GM18873 (cell line): ENCODE measurements around the gene TCF4.

Experiments
- ATAC-seq: cut with Tn5 transposase; IDR thresholded peaks from one replicate; pipeline ENCODE4 v1.9.1; 2021; ENCODE audit warnings: mild to moderate bottlenecking, moderate library complexity, moderate number of reproducible peaks; ENCODE audit not compliant: unreplicated experiment, low FRiP score

The TCF4 gene

DNA sequence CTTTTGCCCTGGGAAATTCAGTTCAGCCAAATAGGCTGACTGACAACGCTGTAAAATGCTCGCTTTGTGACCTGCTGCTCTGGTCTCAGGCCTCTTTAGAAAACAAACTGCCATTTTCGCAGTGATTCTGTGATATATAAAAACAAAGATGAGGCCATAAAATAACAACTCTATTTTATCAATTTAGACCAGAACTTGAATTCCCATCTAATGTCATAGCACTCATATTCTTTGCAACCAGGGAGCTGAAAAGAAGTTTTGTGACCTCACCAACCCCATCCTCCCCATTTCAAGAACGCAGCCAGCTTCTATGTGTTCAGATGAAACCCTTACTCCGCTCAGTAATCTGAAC is 40.3 kb downstream of the TCF4 start:
- ATAC-seq = no peak

DNA sequence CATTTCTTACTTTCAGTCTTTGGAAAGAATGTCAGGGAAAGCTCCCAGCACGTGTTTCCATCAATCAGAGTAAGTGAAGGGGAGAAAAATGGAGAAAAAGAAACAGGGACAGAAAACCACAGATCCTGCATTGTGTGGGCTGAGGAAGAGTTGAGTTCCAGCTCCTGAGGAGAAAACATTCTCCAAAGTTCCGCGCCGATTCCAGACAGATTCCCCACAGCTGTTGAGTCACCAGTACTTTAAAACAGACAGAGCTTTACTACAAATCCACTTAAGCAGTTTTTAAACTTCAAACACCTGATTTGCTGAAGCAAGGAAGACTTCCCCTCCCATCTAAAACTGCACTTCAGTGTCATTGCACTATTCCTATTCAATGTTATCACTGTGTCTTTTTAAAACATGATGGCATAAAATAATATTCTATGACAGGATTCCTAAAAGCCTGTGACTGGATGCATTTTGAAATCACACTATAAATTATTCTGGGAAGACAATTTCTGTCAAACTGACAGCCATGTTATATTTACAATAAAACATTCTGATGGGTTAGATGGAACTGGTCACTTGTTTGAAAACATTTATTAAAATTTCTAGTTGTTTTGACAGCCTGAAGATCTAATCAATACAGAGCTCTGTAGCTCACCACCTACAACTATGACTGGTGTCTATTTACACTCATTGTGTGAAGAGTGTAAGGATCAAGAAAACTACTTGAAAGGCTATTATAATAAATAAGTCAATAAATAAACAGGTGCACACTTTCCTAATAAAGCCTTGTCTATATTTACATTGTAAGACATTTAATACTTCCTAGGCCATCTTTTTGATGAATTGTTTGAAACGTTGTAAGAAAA is 40.9 kb downstream of the TCF4 start:
- no peak for ATAC-seq

DNA sequence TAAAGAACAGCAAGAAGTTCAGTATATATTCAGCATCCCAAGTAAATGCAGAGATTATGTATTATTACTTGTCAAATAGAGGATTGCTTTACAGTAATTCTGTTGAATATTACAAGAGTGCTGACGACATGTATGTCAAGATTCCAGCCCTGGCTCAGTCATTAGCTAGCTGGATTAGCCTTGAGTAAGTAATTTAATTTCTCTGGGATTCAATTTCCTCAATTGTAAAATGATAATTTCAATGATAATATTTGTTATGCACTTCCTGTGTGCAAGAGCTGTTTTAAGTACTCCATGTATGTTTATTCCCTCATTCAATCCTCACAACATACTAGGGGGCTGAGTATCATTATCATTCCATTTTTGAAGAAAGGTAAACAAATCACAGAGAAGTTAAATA is 44.0 kb downstream of the TCF4 start:
- ATAC-seq = no peak

DNA sequence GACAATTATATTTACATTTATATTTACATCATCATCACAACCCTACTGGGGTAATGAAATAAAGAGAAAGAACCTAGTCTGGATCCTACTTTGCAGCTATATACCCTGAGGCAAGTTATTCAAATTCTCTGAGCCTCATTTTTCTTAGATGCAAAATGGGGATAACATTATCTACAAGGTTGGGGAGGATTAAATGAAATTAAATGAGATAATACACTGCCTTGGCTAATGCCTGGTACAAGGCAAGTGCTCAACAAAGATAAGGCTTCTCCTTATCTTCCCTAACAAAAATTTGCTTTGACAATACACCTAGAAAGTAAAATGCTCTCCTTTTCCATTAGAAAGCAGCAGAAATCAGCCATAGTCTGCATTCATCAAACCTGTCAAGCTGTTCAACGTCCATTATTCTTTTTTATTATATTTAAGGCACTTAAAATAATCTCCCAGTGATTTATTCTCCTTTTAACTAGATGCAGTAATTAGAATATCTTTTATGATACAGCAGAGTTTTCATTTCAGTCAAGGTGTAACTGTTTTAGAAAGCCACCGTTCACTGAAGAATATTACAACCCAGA is 44.8 kb downstream of the TCF4 start:
- no peak for ATAC-seq

DNA sequence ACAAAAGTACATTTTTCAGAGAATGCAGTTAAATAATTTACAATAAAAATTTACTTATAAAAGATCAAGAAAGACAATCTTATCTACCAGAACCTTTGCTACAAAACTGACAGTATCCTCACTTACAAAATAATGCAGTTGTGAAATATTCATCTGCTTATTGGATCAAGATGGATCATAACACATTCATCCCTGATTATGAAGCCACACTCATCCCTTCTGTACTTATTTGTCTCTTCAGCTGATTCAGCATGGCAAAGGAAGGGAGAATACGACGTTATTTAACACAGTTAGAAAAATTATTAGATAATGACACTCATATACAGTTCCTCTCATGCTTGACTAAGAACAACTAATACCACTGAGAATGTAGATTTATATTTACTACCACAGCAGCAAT is 46.4 kb downstream of the TCF4 start:
- no peak for ATAC-seq

DNA sequence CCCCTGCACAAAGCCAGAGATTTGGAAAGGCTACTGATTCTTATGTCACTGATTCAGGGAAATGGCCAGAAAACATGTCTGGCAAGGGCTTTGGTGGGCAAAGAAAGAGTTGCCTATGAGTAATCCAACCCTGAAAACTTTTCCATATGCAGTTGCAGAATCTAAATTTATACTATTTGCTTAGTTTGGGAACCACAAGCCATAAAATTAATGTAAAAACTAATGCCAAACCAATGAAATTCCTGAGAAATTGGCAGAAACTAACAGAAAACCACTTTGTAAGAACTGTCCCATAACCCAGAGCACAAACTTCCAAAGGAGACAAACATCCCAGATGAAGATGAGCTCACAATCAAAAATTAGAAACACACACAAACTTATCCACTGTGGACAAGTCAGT is 48.8 kb downstream of the TCF4 start:
- no peak for ATAC-seq

DNA sequence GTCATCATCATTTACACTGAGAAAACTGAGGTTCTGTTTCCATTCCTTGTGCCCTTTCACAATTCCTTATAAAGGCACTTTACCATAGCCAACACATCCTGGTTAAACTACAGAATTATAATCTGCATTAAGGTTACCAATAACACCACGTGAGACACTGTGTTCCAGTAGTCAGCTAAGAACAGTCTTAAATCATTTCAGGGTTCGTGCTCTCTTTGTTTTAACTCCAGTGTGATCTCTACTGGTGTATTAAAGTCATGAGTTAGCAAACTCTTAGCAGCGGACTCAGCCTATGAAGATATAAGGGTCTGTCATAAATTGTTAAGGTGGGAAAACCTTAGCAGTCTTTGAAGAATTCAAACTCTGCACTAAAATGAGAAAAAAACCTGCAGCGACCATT is 53.0 kb downstream of the TCF4 start:
- no peak for ATAC-seq

DNA sequence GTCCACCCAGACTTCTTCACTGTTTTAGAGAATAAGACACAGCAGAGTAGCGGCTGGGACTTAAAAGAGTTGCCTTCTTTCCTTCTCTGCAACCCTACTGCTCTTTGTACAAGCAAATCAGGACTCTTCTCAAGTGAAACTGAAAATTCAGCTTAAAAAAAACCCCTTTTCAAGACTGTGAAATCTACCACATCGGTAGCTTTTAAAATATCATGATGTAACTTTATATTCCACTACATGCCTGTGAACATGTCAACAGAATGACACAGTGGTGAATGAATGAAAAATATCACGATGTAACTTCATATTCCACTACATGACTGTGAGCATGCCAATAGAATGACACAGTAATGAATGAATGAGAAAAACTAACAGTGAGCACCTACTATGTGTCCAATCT is 53.4 kb downstream of the TCF4 start:
- no peak for ATAC-seq

DNA sequence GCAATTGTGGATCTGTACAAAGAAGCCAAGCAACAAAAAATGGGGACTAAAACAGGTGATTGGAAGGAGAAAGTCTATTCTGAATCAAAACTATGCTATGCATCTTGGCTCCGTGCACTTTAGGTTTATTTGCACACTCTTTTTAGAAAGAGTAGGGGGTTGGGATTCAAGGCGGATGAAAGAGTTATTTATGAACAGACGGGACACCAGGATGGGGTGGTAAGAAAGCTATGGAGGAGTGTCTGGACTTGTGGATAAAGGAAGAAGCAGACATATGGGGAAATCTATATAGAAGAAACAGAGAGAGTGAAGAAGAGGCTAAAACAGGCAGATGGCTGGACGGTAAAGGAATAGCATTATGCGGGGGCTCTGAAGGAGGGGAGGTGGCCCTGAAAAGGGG is 57.8 kb downstream of the TCF4 start:
- no peak for ATAC-seq

DNA sequence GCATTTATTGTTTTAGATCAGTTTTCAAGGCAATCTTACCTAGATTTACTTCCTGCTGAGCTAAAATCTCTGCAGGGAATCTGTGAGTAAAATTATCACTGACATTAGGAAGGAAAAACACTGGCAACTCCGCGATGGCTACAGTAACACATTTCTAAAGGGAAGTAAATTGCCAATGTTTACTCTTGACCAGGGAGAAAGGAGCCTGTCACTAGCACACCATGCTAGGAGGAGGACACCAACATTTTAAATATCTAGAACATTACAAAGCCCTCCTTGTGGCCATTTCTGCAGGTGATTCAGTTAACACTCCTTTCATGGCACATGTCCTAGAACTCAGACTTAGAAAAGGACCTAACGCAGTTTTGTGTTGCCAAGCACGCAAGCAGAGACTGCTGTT is 58.4 kb downstream of the TCF4 start:
- no peak for ATAC-seq

DNA sequence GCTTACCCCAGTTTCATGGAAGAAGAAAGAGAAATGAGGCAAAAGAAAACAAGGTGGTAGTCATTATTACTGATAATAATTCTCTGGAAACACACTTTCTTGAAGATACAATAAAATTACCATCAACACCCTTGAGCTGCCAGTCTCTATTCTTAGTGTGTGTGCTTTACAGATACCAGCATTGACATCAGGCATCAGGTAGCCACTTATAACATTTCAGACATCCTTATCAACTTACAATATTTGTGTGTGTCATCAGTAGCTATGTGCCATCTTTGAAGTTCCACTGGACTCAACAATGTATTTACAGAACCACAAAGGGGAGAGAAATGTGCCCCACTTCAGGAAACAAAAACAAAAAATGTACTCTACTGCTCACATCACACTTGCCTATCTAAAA is 62.1 kb downstream of the TCF4 start:
- no peak for ATAC-seq

DNA sequence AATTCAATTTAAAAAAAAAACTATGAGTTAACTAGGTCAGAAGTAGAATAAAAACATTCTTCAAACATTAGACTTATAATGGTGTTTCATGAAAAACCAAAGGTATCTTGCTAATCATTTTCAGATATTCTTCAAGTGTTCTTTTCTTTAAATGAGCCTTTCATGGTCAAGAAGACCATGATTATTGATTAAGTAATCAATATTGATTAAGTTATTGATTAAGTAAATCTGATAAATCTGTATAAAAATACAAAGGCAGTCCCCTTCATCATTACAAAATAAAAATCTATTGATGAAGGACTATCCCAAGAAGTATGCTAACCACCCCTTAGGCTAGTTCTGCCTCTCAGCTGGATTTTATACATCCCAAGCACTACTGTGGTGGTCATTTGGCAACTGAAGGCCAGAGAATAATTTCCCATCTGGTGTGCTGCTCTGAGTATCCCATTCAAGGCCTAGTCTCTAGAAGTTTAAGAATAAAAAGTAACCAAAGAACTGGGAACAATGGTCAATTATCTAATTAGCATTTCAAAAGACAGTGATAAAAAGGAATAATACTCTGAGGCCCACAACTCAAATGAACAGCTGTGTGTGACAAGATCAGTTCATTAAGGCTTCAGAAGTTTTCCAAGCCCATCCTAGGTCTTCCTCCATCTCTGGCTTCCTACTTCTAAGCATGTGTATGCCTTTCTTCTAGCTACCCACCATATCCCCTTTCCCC is 63.5 kb downstream of the TCF4 start:
- ATAC-seq = no peak

DNA sequence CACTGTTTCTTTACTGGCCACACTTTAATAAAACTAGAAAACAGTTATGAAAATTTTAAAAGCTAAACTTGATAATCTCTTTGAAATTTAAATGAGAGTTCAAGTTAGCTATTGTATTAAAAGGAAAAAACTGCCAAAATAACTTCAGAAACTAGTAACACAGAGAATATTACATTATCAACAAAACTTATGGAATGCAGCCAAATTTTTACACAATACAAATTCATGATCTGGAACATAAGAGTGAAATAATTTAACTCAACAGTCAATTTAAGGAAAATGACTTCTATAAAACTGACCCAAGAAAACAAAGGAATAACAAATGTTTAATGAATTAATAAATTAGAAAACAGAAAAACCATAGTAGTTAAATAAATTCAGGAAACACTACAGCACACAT is 65.0 kb downstream of the TCF4 start:
- ATAC-seq = no peak

DNA sequence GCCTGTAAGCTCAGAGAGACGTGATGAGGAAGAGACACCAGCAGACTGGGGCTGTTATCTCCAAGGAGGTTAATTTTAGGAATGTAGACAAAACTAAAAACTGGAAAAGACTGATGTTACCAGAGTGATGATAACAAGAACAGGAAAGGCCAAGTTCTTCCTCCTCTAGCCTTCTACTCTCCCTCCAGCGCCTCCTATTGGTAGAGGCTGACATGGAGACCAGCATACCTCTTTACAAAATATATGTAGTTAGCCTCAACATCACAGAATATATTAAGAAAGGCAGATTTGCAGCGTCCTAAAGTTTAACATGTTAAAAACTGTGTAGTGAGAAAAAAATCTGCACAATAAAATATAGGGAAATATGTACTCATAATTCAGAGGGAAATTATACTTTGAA is 66.0 kb downstream of the TCF4 start:
- no peak for ATAC-seq

DNA sequence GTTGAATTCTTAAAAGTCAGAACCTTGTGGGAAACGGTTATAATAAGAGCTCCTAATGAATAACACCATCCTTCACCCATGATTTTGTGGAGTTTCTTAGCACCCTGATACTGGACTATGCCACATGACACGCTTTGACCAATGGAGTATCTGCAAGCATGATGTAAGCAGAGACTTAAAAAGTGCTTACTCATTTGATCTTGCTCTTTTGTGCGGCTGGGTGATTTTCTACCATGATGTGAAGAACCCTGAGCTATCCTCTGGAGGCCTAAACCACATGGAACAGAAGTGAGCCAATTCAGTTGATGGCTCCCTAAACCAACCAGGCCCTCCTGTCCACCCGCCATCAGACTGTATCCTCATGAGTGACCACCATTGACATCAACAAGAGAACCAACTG is 70.9 kb downstream of the TCF4 start:
- ATAC-seq = no peak

DNA sequence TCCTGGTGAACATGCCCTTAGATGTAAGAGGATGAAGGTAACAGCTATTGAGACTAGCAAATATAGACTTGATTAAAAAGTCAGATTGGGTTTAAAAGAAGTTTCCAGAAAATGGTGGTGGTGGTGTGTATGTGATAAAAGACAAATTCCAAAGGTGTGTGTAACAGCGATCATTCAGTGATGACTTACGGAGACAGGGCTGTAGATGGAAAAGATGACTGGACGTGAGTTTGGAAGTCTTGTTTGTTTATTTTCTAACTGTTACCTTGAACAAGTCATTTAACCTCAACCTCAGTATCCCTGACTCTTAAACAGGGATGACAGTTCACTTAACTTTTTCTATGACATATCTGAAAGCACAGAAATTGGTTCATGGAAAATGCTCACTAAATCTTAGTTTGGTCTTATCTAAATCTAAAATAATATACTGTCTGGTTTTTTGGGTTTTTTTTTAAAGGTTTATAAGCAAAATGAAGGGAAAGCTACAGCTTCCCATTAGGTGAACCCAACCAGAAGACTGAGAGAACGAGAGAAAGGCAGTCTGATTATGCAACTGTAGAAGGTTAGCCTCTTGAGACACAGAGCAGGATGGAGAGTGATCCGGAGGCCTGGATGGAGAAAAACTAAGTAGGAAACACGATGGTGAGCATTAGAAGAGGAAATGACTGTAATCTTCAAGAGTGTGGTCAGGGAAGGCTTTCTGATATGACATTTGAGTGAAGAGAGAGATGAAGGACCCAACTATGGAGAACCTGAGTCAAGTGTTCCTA is 71.9 kb downstream of the TCF4 start:
- ATAC-seq = no peak

DNA sequence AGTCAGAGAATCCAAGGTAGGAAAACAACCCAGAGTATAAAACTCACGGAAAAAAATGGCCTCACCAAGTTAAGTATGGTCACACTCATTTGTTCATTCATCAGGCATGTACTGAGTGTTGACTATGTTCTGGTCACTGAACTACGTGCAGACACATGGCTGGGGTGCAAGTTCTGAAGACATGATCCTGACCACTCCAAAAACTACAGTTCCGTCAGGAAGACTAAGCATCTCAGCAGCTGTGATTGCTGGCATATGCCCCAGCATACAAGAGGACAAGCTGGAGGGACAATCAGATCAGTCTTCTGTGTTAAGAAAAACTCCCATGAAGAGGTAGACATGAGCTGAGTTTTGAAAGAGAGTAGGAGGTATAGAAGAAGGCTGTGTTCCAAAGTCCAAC is 72.8 kb downstream of the TCF4 start:
- ATAC-seq = no peak

DNA sequence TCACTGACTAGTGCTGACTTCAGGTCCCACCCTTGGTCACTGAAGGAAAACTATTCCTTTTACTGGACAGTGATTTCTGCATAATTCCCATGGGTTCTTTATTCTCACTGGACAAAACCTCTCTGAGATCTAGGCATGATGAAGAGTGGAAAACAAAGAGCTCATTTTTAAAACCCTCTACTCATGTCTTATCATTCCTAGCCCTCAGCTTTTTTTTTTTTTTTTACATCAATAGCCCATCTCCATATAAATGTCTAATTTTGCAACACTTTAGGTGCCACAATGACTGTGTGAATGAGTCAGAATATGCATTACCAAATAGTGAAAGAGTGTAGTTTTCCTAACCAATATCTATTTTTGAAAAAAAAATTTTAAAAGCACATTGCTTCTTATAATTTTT is 74.8 kb downstream of the TCF4 start:
- no peak for ATAC-seq

DNA sequence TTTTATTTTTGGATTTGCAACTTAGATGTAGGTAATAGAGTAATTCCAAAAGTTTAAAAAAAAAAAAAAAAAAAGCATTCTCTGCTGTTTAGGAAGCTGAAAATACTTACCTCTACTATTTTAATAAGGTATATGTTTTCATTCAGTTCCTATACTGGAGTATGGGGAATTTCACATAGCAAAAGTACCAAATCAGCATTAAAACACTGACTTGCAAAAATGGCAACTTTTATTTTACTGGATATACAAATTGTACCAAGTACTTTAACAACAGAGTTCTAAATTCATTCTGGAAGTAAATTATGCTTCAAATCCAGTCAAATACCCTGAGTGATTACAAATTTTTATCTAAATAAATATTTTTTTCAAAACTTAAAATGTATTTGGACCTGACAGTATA is 76.7 kb downstream of the TCF4 start:
- no peak for ATAC-seq

DNA sequence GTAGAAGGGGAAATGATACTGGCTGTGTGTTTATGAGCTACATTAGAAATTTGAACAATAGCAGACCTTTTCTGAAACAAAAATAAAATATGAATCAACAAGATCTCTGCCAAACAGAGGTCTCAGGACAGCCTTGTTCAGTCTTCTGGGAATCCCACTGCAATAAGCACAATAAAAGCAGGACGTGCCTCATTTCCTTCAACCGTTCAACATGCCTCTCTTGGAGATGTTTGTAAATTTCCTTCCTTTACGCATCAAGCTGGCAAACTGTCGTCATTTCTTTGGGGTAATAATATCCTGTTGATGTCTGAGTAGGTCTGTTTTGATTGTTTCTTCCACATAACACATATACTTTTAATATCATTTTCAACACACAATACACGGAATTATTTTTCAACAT is 77.2 kb downstream of the TCF4 start:
- no peak for ATAC-seq

DNA sequence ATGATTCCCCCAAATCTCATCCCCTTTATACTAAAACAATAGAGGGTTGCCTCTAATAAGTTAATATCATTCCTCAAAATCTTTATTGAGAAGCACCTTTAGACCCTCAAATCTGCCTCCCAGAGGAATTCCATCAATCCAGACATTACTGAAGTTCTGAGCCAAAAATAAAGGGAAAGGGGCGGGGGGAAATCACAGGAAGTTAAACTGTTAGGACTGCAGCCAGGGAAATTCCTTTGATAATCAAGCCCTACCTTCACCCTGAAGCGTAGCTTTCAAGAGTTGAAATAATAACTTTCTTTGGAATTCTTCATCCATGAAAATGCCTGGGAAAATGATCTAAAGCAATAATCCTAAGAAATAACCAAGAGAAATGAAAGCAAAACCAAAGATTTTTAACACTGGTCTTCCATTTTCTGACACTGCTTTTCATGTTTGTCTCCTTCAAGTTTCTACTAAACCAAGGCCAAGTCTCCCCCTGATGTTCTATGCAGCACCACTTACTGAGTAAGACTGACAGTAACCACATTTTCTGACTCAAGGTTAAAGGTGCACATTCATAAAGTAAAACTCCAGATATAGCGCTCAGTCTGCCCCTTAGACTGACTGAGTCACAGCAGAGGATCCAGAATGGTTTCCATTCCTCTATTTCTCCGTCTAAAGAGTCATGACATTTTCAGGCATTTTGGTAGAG is 78.2 kb downstream of the TCF4 start:
- peak; percentile 80 for ATAC-seq
